HG03095 (cell line): Measurements from ENCODE around the gene SPRN.
A peak's percentile ranks its signal among the peaks of the same experiment; 100 is the strongest.
"Not testable (repeated sequence)": the region's sequence is repeated elsewhere in the genome, so short reads cannot be mapped to it uniquely, and the experiment has no call there.

ENCODE experiments used
- ATAC-seq: cut with Tn5 transposase; IDR thresholded peaks from one replicate; pipeline ENCODE4 v1.9.1; 2021; ENCODE audit warnings: moderate library complexity; ENCODE audit not compliant: unreplicated experiment

The SPRN gene

GRCh38 chr10:133388973-133389818, 35.2 kb downstream of the SPRN start:
- peak; percentile 82 for ATAC-seq

- no peak for ATAC-seq
These were observed 36.0 kb downstream of the SPRN start for GRCh38 chr10:133388236-133388972.

GRCh38 chr10:133386951-133387350, 37.5 kb downstream of the SPRN start:
- not testable (repeated sequence) for ATAC-seq

GRCh38 chr10:133385214-133385613, 39.2 kb downstream of the SPRN start:
- ATAC-seq = no peak

GRCh38 chr10:133384071-133384470, 40.4 kb downstream of the SPRN start:
- no peak for ATAC-seq

GRCh38 chr10:133383551-133383950, 40.9 kb downstream of the SPRN start:
- no peak for ATAC-seq

- no peak for ATAC-seq
These were observed 43.4 kb downstream of the SPRN start for GRCh38 chr10:133381036-133381435.

GRCh38 chr10:133379801-133380666, 44.4 kb downstream of the SPRN start:
- ATAC-seq = no peak

- peak; percentile 50 for ATAC-seq
These were observed 45.1 kb downstream of the SPRN start, which contains the start of gene PAOX for GRCh38 chr10:133379152-133379800. TSS of gene PAOX (plus strand) at chr10:133379262. CDS start at chr10:133379317, 55 bp downstream.

- peak; percentile 34 for ATAC-seq
These were observed 46.0 kb downstream of the SPRN start for GRCh38 chr10:133378251-133379096.

GRCh38 chr10:133377818-133378250, 46.6 kb downstream of the SPRN start:
- ATAC-seq = no peak

GRCh38 chr10:133377025-133377817, 47.2 kb downstream of the SPRN start:
- ATAC-seq = no peak

- ATAC-seq = not testable (repeated sequence)
These were observed 48.2 kb downstream of the SPRN start for GRCh38 chr10:133376183-133376582.

GRCh38 chr10:133375357-133376115, 48.9 kb downstream of the SPRN start:
- ATAC-seq = no peak

- peak; percentile 97 for ATAC-seq
These were observed 51.0 kb downstream of the SPRN start, which contains the start of gene ECHS1 for GRCh38 chr10:133373174-133374090. TSS of gene ECHS1 (minus strand) at chr10:133373354. CDS start at chr10:133373333, 21 bp downstream.

GRCh38 chr10:133372507-133372906, 51.9 kb downstream of the SPRN start:
- no peak for ATAC-seq
